Esophagus muscularis mucosa (tissue), 4 donors: Measurements from ENCODE around the gene C3orf22.

ENCODE experiments used
- EP300 ChIP-seq: sonication (generic); formaldehyde crosslinking; IDR thresholded peaks from one replicate; pipeline ENCODE4 v1.6.1; 2017; ENCODE audit warnings: antibody characterized with exemption
- POLR2A ChIP-seq: fragments of 450-650 bp; IDR thresholded peaks from one replicate; pipeline ENCODE4 v1.6.1; 2017; ENCODE audit warnings: antibody characterized with exemption, moderate library complexity, mild to moderate bottlenecking, low read depth
- POLR2AphosphoS5 ChIP-seq, 2 donors: sonication (generic); formaldehyde crosslinking; IDR thresholded peaks; one replicate each; pipeline ENCODE4 v1.6.1; 2017; ENCODE audit warnings: antibody characterized with exemption in 2 of 2
- TF ChIP-seq, protein P1 (sequence below), 3 experiments: fragments of 200-600 bp in 2 of 3; fragments of 450-650 bp in 1 of 3; sonication (generic) in 2 of 3; IDR thresholded peaks; one replicate each; pipeline ENCODE4 v1.5.1; 2017 to 2019; ENCODE audit warnings: antibody characterized with exemption in 3 of 3, mild to moderate bottlenecking in 2 of 3, moderate library complexity in 1 of 3

DNA sequence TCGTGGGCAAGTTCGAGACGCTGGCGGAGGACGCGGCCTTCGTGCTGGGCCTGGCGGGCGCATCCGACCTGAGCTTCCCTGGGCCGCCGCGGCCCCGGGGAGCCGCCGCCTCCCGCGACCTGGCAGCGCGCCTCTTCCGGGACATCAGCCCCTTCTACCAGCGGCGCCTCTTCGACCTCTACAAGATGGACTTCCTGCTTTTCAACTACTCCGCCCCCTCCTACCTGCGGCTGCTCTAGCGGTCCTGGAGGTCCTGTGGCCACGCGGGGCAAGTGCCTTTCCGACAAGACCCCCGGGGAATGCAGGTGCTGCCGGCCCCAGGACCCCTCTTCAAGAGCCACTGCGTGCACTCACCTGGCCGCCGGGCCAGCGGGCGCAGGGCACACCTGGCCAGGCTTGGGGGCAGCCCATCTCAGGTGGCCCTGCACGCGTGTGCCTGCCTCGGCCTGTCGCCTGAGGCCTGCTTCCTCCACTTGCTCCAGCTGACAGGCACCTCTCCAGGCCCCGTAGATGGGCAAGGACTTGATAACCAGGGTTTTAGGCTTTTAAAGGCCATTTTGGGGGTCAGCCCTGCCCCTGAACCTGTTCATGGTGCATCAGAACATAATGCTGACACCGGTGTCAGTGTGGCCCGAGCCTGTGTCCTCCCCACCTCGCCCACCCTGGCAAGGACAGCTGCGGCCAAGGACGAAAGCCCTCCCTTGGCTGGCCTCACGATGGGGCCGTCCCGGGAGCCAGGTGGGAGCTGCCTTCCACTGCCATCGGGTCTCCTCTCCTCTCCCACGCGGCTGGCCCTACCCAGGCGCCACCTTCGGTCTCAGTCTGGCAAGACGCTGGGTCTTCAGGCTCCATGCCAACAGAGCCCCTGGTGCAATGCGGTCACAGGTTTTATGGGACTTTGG lies 16.1 kb downstream of the C3orf22 start:
- TF ChIP-seq, protein P1, sequence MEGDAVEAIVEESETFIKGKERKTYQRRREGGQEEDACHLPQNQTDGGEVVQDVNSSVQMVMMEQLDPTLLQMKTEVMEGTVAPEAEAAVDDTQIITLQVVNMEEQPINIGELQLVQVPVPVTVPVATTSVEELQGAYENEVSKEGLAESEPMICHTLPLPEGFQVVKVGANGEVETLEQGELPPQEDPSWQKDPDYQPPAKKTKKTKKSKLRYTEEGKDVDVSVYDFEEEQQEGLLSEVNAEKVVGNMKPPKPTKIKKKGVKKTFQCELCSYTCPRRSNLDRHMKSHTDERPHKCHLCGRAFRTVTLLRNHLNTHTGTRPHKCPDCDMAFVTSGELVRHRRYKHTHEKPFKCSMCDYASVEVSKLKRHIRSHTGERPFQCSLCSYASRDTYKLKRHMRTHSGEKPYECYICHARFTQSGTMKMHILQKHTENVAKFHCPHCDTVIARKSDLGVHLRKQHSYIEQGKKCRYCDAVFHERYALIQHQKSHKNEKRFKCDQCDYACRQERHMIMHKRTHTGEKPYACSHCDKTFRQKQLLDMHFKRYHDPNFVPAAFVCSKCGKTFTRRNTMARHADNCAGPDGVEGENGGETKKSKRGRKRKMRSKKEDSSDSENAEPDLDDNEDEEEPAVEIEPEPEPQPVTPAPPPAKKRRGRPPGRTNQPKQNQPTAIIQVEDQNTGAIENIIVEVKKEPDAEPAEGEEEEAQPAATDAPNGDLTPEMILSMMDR (IDR thresholded peaks at IDR 0.05): no peak
- no peak for TF ChIP-seq POLR2A
- TF ChIP-seq EP300: no peak
- no peak for TF ChIP-seq POLR2AphosphoS5 (IDR thresholded peaks at IDR 0.05)
